Osteoblast (primary cell): ENCODE measurements around the gene THTPA. TPM values are rescaled to one million over a fixed set of nuclear protein-coding genes. Genes with fewer than 3 reads are reported as not detected.
A peak's percentile ranks its signal among the peaks of the same experiment; 100 is the strongest.

ENCODE experiments used
- DNase-seq: peaks from one replicate; pipeline ENCODE4 v3.0.0; 2011; ENCODE audit warnings: low spot score, mixed read lengths; ENCODE audit not compliant: insufficient read length; ENCODE audit errors: missing footprints
- H2AFZ ChIP-seq: 2 replicates; pipeline ENCODE4 v1.6.0; 2011; ENCODE audit warnings: mild to moderate bottlenecking, low read length
- H3K27ac ChIP-seq: 2 replicates; pipeline ENCODE4 v1.5.1; 2011; ENCODE audit warnings: mild to moderate bottlenecking, low read depth, low read length, moderate library complexity
- H3K27me3 ChIP-seq: 2 replicates; pipeline ENCODE4 v1.6.0; 2012; ENCODE audit warnings: mild to moderate bottlenecking, control low read depth, inconsistent platforms, low read length, moderate library complexity; ENCODE audit not compliant: insufficient read depth
- H3K36me3 ChIP-seq: 2 replicates; pipeline ENCODE4 v1.5.1; 2011; ENCODE audit warnings: mild to moderate bottlenecking, low read length, control low read depth, moderate library complexity; ENCODE audit not compliant: insufficient read depth
- H3K4me1 ChIP-seq: 2 replicates; pipeline ENCODE4 v1.5.1; 2011; ENCODE audit warnings: mild to moderate bottlenecking, low read length, control low read depth, moderate library complexity; ENCODE audit not compliant: insufficient read depth
- H3K4me2 ChIP-seq: 2 replicates; pipeline ENCODE4 v1.6.0; 2011; ENCODE audit warnings: mild to moderate bottlenecking, low read length; ENCODE audit not compliant: insufficient read depth
- H3K4me3 ChIP-seq: fragments of 200-600 bp; sonication (generic); 3 replicates; pipeline ENCODE4 v1.5.1; 2012; ENCODE audit warnings: mild to moderate bottlenecking, low read length, inconsistent platforms; ENCODE audit not compliant: insufficient read depth
- H3K79me2 ChIP-seq: 2 replicates; pipeline ENCODE4 v1.6.0; 2012; ENCODE audit warnings: mild to moderate bottlenecking, low read length, control low read depth, inconsistent platforms; ENCODE audit not compliant: insufficient read depth
- H3K9me3 ChIP-seq: 2 replicates; pipeline ENCODE4 v1.5.1; 2011; ENCODE audit warnings: low read depth, low read length, control low read depth
- H4K20me1 ChIP-seq: 2 replicates; pipeline ENCODE4 v1.6.0; 2012; ENCODE audit warnings: mild to moderate bottlenecking, low read length, control low read depth; ENCODE audit not compliant: insufficient read depth
- CTCF ChIP-seq: IDR thresholded peaks from 2 replicates; pipeline ENCODE4 v1.5.1; 2011; ENCODE audit warnings: mild to moderate bottlenecking, low read depth, low read length, moderate library complexity; ENCODE audit errors: extremely low read depth
- total RNA-seq: library from RNA; depleted of rRNA; stranded (reverse); fragments of >200 nt; gene quantifications from 2 replicates; pipeline ENCODE4 v1.2.3, GENCODE V29; 2012

THTPA gene
- total RNA-seq, 1 donor = 27.5 TPM

GRCh38 chr14:23578560-23579310, 22.7 kb downstream of the THTPA start, which contains the start of gene JPH4:
TSS of gene JPH4 (minus strand) at chr14:23578790. CDS start at chr14:23577453, 1,337 bp downstream.
- peaks cover 46% of the 10 kb centered on the region for H3K27me3 ChIP-seq
- H3K9me3 ChIP-seq = no peaks in the 10 kb centered on the region
- peak; percentile 87 for DNase-seq
- TF ChIP-seq CTCF = no peak
- no peak within 1 kb of the TSS for H2AFZ ChIP-seq
- H3K4me1 ChIP-seq = no peaks in the 10 kb centered on the region
- no peaks in the 10 kb centered on the region for H4K20me1 ChIP-seq
- H3K36me3 ChIP-seq = no peaks in the 10 kb centered on the region
- no peak within 1 kb of the TSS for H3K4me3 ChIP-seq
- no peak within 1 kb of the TSS for H3K27ac ChIP-seq
- H3K79me2 ChIP-seq = no peaks in the 10 kb centered on the region
- H3K4me2 ChIP-seq = no peak within 1 kb of the TSS

- no peaks in the 10 kb centered on the region for H3K9me3 ChIP-seq
- peaks cover 45% of the 10 kb centered on the region for H3K27me3 ChIP-seq
- H3K4me3 ChIP-seq = no peak overlapping the region
- no peak overlapping the region for H2AFZ ChIP-seq
- no peak for TF ChIP-seq CTCF
- H3K27ac ChIP-seq = no peak overlapping the region
- no peak overlapping the region for H3K4me2 ChIP-seq
- H4K20me1 ChIP-seq = no peaks in the 10 kb centered on the region
- no peaks in the 10 kb centered on the region for H3K79me2 ChIP-seq
- no peaks in the 10 kb centered on the region for H3K36me3 ChIP-seq
- DNase-seq = no peak
- H3K4me1 ChIP-seq = no peaks in the 10 kb centered on the region
Observed at GRCh38 chr14:23579311-23579630, 23.2 kb downstream of the THTPA start.

- no peaks in the 10 kb centered on the region for H3K79me2 ChIP-seq
- H3K4me3 ChIP-seq = no peak overlapping the region
- peaks cover 41% of the 10 kb centered on the region for H3K27me3 ChIP-seq
- no peaks in the 10 kb centered on the region for H3K4me1 ChIP-seq
- DNase-seq = no peak
- H3K36me3 ChIP-seq = no peaks in the 10 kb centered on the region
- H3K4me2 ChIP-seq = no peak overlapping the region
- H3K27ac ChIP-seq = no peak overlapping the region
- no peaks in the 10 kb centered on the region for H4K20me1 ChIP-seq
- no peak for TF ChIP-seq CTCF
- no peaks in the 10 kb centered on the region for H3K9me3 ChIP-seq
- no peak overlapping the region for H2AFZ ChIP-seq
Observed at GRCh38 chr14:23579739-23580138, 23.7 kb downstream of the THTPA start.

GRCh38 chr14:23580152-23580926, 24.3 kb downstream of the THTPA start:
- Histone ChIP-seq H4K20me1 (no peaks in the 10 kb centered on the region), H3K27me3 (peaks cover 35% of the 10 kb centered on the region), H3K79me2 (no peaks in the 10 kb centered on the region), H3K4me1 (no peaks in the 10 kb centered on the region), H3K36me3 (no peaks in the 10 kb centered on the region), H3K9me3 (no peaks in the 10 kb centered on the region), H2AFZ (no peak overlapping the region), H3K4me2 (no peak overlapping the region), H3K4me3 (no peak overlapping the region), H3K27ac (no peak overlapping the region)
- no peak for TF ChIP-seq CTCF
- DNase-seq = no peak
